HepG2 (cell line): ENCODE data around the gene RNU1-2. TPM values are rescaled to one million over a fixed set of nuclear protein-coding genes. Genes with fewer than 3 reads are reported as not detected.
A peak's percentile ranks its signal among the peaks of the same experiment; 100 is the strongest.

ENCODE experiments used
- CCDC6 ChIP-seq: sonication (generic); formaldehyde crosslinking; IDR thresholded peaks from 2 replicates; pipeline ENCODE4 v1.8.1; 2022; ENCODE audit warnings: mild to moderate bottlenecking, missing genetic modification reagents, moderate library complexity
- FLYWCH1 ChIP-seq: sonication (generic); formaldehyde crosslinking; IDR thresholded peaks from 2 replicates; pipeline ENCODE4 v1.8.1; 2023; ENCODE audit warnings: mild to moderate bottlenecking, missing genetic modification reagents
- FOXO4 ChIP-seq: sonication (generic); formaldehyde crosslinking; conservative IDR thresholded peaks from 2 replicates; pipeline ENCODE4 v1.8.1; 2023; ENCODE audit warnings: missing genetic modification reagents
- HDAC2 ChIP-seq: sonication (generic); formaldehyde crosslinking; IDR thresholded peaks from 2 replicates; pipeline ENCODE4 v1.4.0; 2020; ENCODE audit warnings: missing genetic modification reagents
- KMT2B ChIP-seq: IDR thresholded peaks from 2 replicates; pipeline ENCODE4 v1.6.1; 2016; ENCODE audit warnings: missing genetic modification reagents, missing compliant biosample characterization
- TCF12 ChIP-seq, 2 experiments: fragments of 450-650 bp in 1 of 2; sonication (generic) in 1 of 2; formaldehyde crosslinking in 1 of 2; IDR thresholded peaks; 2 replicates each; pipeline versions ENCODE4 v1.6.1 to v1.8.0; 2017 to 2022; ENCODE audit warnings: antibody characterized with exemption in 1 of 2, mild to moderate bottlenecking in 1 of 2, missing genetic modification reagents in 1 of 2, moderate library complexity in 1 of 2
- ZBTB49 ChIP-seq: sonication (generic); formaldehyde crosslinking; IDR thresholded peaks from 2 replicates; pipeline ENCODE4 v1.4.0; 2020; ENCODE audit warnings: missing genetic modification reagents, borderline replicate concordance
- ZNF143 ChIP-seq: sonication (generic); formaldehyde crosslinking; IDR thresholded peaks from 2 replicates; pipeline ENCODE4 v1.4.0; 2020; ENCODE audit warnings: missing genetic modification reagents
- ZNF329 ChIP-seq: sonication (generic); formaldehyde crosslinking; IDR thresholded peaks from 2 replicates; pipeline ENCODE4 v1.9.0; 2021; ENCODE audit warnings: low read depth, mild to moderate bottlenecking, missing genetic modification reagents
- ZNF362 ChIP-seq: sonication (generic); formaldehyde crosslinking; IDR thresholded peaks from 2 replicates; pipeline ENCODE4 v1.4.0; 2020; ENCODE audit warnings: missing genetic modification reagents, mild to moderate bottlenecking, borderline replicate concordance
- ZNF614 ChIP-seq: IDR thresholded peaks from 2 replicates; pipeline ENCODE4 v1.6.1; 2018; ENCODE audit warnings: missing biosample characterization, missing genetic modification reagents, inconsistent platforms, borderline replicate concordance
- ZNF800 ChIP-seq: sonication (generic); formaldehyde crosslinking; IDR thresholded peaks from 2 replicates; pipeline ENCODE4 v1.4.0; 2020; ENCODE audit warnings: missing genetic modification reagents
- polyA plus RNA-seq, 8 experiments: library from polyadenylated mRNA; depleted of rRNA in 3 of 8; stranded (reverse) in 7 of 8; unstranded in 1 of 8; fragments of >200 nt; fragmentation: Illumina TruSeq in 4 of 8; extraction: Trizol in 4 of 8; gene quantifications; 2 replicates each; pipeline versions ENCODE4 v1.2.1 to v1.2.3, GENCODE V29; 2011 to 2016; ENCODE audit warnings: low read depth in 4 of 8, missing spikeins in 1 of 8, mixed read lengths in 1 of 8; ENCODE audit not compliant: insufficient read depth in 1 of 8
- total RNA-seq, 5 experiments: library from RNA; depleted of rRNA; stranded (reverse); fragments of >200 nt; fragmentation: Illumina TruSeq; extraction: Trizol; gene quantifications; 2 replicates each; pipeline ENCODE4 v1.2.3, GENCODE V29; 2016; ENCODE audit warnings: low read depth in 1 of 5
- TF ChIP-seq, protein P1 (sequence below): sonication (generic); formaldehyde crosslinking; IDR thresholded peaks from 2 replicates; pipeline ENCODE4 v1.5.0; 2020; ENCODE audit warnings: missing genetic modification reagents
- TF ChIP-seq, protein P2 (sequence below), 2 experiments: sonication (generic) in 1 of 2; formaldehyde crosslinking in 1 of 2; IDR thresholded peaks; 2 replicates each; pipeline versions ENCODE4 v1.6.1 to v1.9.0; 2014 to 2022; ENCODE audit warnings: antibody characterized with exemption in 1 of 2, borderline replicate concordance in 1 of 2, inconsistent platforms in 1 of 2, low read depth in 1 of 2, missing genetic modification reagents in 1 of 2

The RNU1-2 gene
- total and polyA plus RNA-seq, 2 of the 13 experiments (the other 11 are each of a cell fraction or from before 2014, with no cell fraction given), result under 0.01 to 11,018 TPM

DNA sequence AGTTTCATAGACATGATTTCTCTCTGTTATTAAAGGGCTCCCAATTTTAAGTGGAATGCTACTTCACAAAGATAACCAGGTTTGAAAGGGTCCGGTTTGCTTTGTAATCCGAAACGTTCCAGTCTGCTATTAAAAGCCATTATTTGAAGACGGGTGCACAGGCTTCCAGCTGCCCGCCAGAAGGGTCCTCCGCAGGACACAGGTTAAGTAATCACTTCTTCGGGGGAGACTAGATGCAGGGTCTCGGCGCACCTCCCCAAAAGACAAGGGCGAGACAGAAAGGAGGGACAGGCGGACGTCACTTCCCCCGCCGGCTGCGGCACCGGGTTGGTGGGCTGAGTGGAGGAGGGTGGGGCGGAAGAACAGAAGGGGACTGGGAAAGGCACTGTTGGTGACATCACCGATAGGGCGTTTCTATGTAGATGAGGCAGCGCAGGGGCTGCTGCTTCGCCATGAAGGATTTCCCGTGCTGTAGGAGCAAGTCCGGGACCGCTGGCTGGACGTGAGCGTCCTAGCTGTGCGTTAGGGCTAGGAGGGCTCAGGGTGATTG is 8.9 kb downstream of the RNU1-2 start (continued):
- TF ChIP-seq TCF12 (IDR thresholded peaks at IDR 0.05), result no peak
- peak; percentile 15; the same call in 1 of the 2 replicates for TF ChIP-seq TCF12 (CRISPR knock-in tag; IDR thresholded peaks at IDR 0.05)
- TF ChIP-seq ZBTB49 (CRISPR knock-in tag), result no peak
- TF ChIP-seq FOXO4 (CRISPR knock-in tag), result no peak
- peak; percentile 91 for TF ChIP-seq ZNF143 (CRISPR knock-in tag)
- TF ChIP-seq ZNF800 (CRISPR knock-in tag), result no peak
- TF ChIP-seq ZNF362, result no peak
- TF ChIP-seq HDAC2 (CRISPR knock-in tag), result no peak
- TF ChIP-seq FLYWCH1 (CRISPR knock-in tag), result no peak
- TF ChIP-seq KMT2B (CRISPR knock-in tag), result no peak; the same call in 1 of the 2 replicates
- TF ChIP-seq, protein P1, sequence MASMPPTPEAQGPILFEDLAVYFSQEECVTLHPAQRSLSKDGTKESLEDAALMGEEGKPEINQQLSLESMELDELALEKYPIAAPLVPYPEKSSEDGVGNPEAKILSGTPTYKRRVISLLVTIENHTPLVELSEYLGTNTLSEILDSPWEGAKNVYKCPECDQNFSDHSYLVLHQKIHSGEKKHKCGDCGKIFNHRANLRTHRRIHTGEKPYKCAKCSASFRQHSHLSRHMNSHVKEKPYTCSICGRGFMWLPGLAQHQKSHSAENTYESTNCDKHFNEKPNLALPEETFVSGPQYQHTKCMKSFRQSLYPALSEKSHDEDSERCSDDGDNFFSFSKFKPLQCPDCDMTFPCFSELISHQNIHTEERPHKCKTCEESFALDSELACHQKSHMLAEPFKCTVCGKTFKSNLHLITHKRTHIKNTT (CRISPR knock-in tag), result no peak
- no peak for TF ChIP-seq ZNF614 (CRISPR knock-in tag)
- TF ChIP-seq, protein P2, sequence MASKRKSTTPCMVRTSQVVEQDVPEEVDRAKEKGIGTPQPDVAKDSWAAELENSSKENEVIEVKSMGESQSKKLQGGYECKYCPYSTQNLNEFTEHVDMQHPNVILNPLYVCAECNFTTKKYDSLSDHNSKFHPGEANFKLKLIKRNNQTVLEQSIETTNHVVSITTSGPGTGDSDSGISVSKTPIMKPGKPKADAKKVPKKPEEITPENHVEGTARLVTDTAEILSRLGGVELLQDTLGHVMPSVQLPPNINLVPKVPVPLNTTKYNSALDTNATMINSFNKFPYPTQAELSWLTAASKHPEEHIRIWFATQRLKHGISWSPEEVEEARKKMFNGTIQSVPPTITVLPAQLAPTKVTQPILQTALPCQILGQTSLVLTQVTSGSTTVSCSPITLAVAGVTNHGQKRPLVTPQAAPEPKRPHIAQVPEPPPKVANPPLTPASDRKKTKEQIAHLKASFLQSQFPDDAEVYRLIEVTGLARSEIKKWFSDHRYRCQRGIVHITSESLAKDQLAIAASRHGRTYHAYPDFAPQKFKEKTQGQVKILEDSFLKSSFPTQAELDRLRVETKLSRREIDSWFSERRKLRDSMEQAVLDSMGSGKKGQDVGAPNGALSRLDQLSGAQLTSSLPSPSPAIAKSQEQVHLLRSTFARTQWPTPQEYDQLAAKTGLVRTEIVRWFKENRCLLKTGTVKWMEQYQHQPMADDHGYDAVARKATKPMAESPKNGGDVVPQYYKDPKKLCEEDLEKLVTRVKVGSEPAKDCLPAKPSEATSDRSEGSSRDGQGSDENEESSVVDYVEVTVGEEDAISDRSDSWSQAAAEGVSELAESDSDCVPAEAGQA (IDR thresholded peaks at IDR 0.05; ENCODE audit: low read depth), result no peak
- TF ChIP-seq, protein P2 (CRISPR knock-in tag; IDR thresholded peaks at IDR 0.05; ENCODE audit: borderline replicate concordance), result no peak
- no peak for TF ChIP-seq ZNF329
- TF ChIP-seq CCDC6 (CRISPR knock-in tag), result no peak
